GM19238 (cell line): ENCODE data around the gene CRK.
"Not testable (repeated sequence)": the region's sequence is repeated elsewhere in the genome, so short reads cannot be mapped to it uniquely, and the experiment has no call there.

Experiments
- DNase-seq: peaks from one replicate; pipeline ENCODE4 v3.0.0; 2011; ENCODE audit warnings: low spot score; ENCODE audit not compliant: insufficient read length

CRK gene

DNA sequence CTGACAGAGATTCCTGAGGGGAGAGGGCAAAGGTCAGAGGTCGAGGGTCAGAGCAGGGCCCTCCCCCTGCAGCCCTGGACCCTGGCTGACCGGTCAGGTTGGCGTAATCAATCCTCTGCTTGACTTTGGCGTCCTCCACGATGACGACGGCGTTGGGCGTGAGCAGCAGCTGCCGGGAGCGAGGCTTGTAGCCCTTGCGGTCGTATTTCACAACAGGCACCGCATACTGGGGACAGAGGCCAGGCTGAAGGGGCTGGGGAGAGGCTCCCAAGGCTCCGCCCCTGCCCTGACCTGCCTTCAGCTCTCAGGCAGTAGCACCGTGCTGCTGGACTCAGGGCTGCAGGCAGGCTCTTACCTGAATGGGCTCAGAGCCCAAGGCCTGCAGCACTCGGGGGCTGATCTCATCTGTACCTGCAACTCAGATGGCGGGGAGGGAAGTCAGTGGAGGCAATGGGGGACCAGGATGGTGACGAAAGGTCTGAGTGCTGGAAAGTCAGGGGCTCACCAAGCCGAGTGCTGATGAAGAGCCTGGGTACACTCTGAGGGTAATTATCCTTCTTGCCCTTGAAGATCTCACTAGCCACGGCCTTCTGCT, 12.0 kb upstream of the CRK start:
- DNase-seq = no peak

DNA sequence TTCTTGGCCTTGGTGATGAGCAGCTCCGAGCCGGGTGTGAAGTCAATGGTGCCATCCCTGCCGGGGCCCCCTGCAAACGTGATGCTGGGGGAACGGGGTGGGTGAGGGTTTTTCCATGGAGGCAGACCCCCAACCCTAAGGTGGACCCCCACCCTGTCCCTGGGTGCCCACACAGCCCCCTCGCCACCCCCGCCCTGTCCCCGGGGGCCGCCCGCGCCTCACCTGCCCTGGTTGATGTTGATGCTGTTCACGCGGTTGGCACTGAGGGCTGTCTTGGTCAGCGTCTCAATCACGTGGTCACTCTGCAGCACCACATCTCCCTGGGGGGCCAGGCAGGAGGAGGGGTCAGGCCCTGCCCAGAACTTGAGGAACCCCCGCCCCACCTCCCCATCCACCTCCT, 11.2 kb upstream of the CRK start:
- DNase-seq = no peak

- DNase-seq = no peak
Observed at GRCh38 chr17:1464186-1464585, 8.2 kb upstream of the CRK start.

GRCh38 chr17:1462164-1463112, 6.4 kb upstream of the CRK start:
- DNase-seq = no peak

GRCh38 chr17:1461198-1461944, 5.3 kb upstream of the CRK start:
- DNase-seq = no peak

GRCh38 chr17:1460233-1460632, 4.2 kb upstream of the CRK start:
- DNase-seq = no peak

DNA sequence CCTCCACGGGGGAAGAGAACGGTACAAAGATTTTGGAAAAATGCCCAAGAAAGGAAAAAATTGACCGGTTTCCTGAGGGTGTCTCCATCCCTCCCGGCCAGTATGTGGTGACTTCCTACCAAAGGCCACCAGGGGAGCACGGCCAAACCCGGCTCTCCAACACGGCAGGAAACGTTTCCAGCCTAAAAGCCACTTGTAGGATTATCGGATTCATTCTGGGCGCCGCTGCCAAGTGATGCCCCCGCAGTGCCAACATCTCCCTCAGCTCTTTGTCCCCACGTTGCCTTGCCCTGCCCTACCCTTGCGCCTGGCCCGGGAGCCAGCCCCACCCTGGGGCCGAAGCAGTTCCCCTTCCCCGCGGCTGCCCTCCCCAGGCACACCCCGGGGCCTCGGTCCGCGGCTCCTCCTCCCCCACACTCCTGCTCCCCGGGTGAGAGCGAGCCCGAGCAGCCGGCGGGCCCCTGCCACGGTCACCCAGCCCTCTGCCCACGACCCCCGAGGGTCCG, 688 bp downstream of the CRK start:
- DNase-seq = peak; percentile 57

GRCh38 chr17:1454541-1454940, 1.5 kb downstream of the CRK start:
- no peak for DNase-seq

GRCh38 chr17:1453694-1454093, 2.3 kb downstream of the CRK start:
- DNase-seq = not testable (repeated sequence)

GRCh38 chr17:1452836-1453235, 3.2 kb downstream of the CRK start:
- DNase-seq = no peak

DNA sequence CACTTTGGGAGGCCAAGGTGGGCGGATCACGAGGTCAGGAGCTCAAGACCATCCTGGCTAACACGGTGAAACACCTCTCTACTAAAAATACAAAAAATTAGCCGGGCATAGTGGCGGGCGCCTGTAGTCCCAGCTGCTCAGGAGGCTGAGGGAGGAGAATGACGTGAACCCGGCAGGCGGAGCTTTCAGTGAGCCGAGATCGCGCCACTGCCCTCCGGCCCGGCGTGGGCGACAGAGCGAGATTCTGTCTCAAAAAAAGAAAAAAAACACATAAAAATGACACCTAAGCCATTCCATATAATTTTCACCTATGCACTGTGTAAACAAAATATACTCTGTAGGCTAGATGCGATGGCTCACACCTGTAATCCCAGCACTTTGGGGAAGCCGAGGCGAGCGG, 5.8 kb downstream of the CRK start:
- not testable (repeated sequence) for DNase-seq

- DNase-seq = no peak
Observed at GRCh38 chr17:1449412-1449967, 6.5 kb downstream of the CRK start.

GRCh38 chr17:1447052-1447451, 9.0 kb downstream of the CRK start:
- DNase-seq = no peak

DNA sequence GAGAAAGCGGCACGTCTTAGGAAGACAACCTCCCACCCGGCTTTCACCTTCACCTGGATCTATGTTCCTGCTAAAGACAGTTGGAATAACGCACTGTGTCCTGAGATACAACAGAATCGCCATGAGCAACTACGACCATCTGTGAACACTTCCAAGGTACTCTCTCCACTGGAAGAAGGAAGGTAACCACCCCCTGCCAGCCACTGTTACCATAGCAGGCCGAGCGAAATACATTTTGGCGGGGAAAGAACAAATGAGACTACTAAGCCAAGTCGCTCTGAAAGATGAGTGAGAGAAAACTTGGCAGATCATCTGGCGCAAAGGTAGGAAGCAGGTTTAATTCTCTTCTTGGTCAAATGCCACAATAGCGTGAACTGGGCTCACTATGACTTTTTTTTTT, 9.8 kb downstream of the CRK start:
- no peak for DNase-seq

DNA sequence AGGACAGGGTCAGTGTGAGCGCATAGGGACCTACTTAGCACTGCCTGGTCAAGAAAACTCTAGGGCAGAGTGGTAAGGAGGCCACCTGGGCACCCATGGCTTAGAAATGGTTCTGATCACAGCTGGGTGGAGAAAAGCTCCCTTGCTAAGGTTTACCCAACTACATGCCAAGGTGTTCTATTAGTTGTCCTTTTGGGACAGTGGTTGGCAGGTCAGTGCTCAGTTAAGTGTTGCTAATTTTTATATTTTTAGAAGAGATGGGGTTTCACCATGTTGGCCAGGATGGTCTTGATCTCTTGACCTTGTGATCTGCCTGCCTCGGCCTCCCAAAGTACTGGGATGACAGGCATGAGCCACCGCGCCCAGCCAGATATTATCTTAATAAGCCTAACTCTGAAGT, 10.3 kb downstream of the CRK start:
- DNase-seq = not testable (repeated sequence)

- not testable (repeated sequence) for DNase-seq
Observed at GRCh38 chr17:1442721-1443120, 13.3 kb downstream of the CRK start.

- DNase-seq = no peak
Observed at GRCh38 chr17:1442187-1442586, 13.8 kb downstream of the CRK start.

DNA sequence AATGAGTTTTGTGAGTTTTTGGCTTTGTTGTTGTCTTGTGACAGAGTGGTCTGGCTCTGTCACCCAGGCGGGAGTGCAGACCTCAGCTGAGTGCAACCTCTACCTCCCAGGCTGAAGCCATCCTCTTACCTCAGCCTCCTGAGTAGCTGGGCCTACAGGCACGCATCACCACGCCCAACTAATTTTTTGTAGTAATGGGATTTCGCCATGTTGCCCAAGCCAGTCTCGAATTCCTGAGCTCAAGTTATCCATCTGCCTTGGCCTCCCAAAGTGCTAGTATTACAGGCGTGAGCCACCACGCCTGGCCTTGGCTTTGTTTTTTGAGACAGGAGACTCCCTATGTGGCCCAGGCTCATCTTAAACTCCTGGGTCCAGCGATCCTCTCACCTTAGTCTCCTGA, 15.1 kb downstream of the CRK start:
- no peak for DNase-seq

- no peak for DNase-seq
Observed at GRCh38 chr17:1438593-1439083, 17.4 kb downstream of the CRK start.

GRCh38 chr17:1435326-1435725, 20.7 kb downstream of the CRK start:
- DNase-seq = no peak

- DNase-seq = no peak
Observed at GRCh38 chr17:1434150-1434549, 21.9 kb downstream of the CRK start.
